ENCODE measurements around the gene CYBC1. TPM values are rescaled to one million over a fixed set of nuclear protein-coding genes. Genes with fewer than 3 reads are reported as not detected.
A peak's percentile ranks its signal among the peaks of the same experiment; 100 is the strongest.

The CYBC1 gene
- total and polyA plus RNA-seq, 9 of the 15 experiments (the other 6 are each of a cell fraction or from before 2014, with no cell fraction given) = 1.3 to 71.8 (median 49.9) TPM

DNA sequence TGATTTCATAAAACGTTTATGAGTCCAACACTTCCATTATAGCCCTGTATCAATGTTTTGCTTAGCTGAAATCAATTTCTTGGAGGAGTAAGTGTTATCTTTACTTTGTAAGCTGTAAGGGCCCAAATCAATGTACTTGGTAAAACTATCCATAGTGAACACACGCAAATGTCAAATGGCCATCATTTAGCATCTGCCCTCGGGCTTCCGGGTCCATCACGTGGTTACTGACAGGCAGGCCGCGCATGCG, 7.3 kb upstream of the CYBC1 start (continued):
- TF ChIP-seq, protein P1, sequence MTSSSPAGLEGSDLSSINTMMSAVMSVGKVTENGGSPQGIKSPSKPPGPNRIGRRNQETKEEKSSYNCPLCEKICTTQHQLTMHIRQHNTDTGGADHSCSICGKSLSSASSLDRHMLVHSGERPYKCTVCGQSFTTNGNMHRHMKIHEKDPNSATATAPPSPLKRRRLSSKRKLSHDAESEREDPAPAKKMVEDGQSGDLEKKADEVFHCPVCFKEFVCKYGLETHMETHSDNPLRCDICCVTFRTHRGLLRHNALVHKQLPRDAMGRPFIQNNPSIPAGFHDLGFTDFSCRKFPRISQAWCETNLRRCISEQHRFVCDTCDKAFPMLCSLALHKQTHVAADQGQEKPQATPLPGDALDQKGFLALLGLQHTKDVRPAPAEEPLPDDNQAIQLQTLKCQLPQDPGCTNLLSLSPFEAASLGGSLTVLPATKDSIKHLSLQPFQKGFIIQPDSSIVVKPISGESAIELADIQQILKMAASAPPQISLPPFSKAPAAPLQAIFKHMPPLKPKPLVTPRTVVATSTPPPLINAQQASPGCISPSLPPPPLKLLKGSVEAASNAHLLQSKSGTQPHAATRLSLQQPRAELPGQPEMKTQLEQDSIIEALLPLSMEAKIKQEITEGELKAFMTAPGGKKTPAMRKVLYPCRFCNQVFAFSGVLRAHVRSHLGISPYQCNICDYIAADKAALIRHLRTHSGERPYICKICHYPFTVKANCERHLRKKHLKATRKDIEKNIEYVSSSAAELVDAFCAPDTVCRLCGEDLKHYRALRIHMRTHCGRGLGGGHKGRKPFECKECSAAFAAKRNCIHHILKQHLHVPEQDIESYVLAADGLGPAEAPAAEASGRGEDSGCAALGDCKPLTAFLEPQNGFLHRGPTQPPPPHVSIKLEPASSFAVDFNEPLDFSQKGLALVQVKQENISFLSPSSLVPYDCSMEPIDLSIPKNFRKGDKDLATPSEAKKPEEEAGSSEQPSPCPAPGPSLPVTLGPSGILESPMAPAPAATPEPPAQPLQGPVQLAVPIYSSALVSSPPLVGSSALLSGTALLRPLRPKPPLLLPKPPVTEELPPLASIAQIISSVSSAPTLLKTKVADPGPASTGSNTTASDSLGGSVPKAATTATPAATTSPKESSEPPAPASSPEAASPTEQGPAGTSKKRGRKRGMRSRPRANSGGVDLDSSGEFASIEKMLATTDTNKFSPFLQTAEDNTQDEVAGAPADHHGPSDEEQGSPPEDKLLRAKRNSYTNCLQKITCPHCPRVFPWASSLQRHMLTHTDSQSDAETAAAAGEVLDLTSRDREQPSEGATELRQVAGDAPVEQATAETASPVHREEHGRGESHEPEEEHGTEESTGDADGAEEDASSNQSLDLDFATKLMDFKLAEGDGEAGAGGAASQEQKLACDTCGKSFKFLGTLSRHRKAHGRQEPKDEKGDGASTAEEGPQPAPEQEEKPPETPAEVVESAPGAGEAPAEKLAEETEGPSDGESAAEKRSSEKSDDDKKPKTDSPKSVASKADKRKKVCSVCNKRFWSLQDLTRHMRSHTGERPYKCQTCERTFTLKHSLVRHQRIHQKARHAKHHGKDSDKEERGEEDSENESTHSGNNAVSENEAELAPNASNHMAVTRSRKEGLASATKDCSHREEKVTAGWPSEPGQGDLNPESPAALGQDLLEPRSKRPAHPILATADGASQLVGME (CRISPR knock-in tag; IDR thresholded peaks at IDR 0.05) = no peak
- TF ChIP-seq POLR2A (conservative IDR thresholded peaks at IDR 0.05) = no peak
- no peak for TF ChIP-seq BDP1 (IDR thresholded peaks at IDR 0.05; ENCODE audit: insufficient read depth, insufficient read length)
- peak; percentile 10; the same call in 1 of the 2 replicates for TF ChIP-seq THRAP3 (IDR thresholded peaks at IDR 0.05; ENCODE audit: borderline replicate concordance)
- no peak for TF ChIP-seq SREBF1 (IDR thresholded peaks at IDR 0.05; ENCODE audit: borderline replicate concordance, low read depth, low read length)
- TF ChIP-seq NFATC3 (IDR thresholded peaks at IDR 0.05) = no peak
- TF ChIP-seq, protein P2, sequence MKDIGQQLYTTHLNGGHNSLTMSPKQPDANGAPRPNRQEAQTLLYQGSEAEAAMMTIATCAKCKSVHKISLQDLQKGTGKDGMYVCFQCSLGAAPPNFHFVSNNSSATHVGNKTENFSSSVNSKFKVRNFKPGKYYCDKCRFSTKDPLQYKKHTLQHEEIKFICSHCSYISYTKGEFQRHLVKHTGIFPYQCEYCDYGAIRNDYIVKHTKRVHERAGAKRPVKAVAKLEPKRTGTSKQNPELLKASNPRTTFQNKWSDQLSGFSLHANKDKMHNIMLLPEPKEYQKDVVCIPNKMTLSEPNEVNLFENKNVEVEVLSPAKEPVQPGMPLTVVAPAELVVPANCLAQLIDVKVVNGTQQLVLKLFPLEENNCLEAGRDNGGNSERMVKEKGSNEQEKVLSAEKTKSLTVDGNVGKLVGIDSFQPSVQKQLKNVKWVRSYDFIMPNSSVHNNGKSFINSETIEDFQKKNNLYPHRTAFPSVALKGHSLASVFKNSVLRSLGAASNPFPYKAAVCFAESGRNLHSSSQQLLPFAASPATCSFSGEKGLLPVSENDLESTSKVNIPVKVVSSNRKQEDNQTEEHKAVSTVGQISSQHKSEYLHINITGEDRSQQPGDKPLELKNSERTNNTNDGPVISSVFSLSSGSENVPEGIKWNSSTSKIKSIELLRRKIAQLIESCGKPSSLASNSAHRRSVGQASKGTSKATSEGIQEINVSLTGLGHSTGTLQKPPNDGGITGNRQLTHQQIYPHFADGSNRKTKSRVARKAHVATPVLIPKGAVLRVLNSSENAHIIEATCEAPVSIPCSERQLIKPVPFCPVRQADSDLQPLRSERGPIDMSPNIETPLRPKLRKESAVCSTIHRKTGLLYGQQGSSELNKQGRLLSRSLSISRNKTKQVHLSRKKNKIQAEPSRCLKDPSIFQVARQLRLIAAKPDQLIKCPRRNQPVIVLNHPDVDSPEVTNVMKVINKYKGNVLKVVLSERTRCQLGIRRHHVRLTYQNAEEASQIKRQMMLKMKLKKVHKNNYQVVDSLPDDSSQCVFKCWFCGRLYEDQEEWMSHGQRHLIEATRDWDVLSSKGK (CRISPR knock-in tag; IDR thresholded peaks at IDR 0.05) = no peak
- TF ChIP-seq PCBP2 (IDR thresholded peaks at IDR 0.05; ENCODE audit: low read depth, low read length, poor library complexity, severe bottlenecking) = no peak
- TF ChIP-seq, protein P3, sequence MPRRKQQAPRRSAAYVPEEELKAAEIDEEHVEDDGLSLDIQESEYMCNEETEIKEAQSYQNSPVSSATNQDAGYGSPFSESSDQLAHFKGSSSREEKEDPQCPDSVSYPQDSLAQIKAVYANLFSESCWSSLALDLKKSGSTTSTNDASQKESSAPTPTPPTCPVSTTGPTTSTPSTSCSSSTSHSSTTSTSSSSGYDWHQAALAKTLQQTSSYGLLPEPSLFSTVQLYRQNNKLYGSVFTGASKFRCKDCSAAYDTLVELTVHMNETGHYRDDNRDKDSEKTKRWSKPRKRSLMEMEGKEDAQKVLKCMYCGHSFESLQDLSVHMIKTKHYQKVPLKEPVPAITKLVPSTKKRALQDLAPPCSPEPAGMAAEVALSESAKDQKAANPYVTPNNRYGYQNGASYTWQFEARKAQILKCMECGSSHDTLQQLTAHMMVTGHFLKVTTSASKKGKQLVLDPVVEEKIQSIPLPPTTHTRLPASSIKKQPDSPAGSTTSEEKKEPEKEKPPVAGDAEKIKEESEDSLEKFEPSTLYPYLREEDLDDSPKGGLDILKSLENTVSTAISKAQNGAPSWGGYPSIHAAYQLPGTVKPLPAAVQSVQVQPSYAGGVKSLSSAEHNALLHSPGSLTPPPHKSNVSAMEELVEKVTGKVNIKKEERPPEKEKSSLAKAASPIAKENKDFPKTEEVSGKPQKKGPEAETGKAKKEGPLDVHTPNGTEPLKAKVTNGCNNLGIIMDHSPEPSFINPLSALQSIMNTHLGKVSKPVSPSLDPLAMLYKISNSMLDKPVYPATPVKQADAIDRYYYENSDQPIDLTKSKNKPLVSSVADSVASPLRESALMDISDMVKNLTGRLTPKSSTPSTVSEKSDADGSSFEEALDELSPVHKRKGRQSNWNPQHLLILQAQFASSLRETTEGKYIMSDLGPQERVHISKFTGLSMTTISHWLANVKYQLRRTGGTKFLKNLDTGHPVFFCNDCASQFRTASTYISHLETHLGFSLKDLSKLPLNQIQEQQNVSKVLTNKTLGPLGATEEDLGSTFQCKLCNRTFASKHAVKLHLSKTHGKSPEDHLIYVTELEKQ (CRISPR knock-in tag; IDR thresholded peaks at IDR 0.05) = no peak
- TF ChIP-seq AFF4 (CRISPR knock-in tag; IDR thresholded peaks at IDR 0.05) = no peak
- TF ChIP-seq YBX1 (IDR thresholded peaks at IDR 0.05) = no peak
- TF ChIP-seq ZSCAN29 (IDR thresholded peaks at IDR 0.05) = no peak

Data from K562 (cell line).